Upper lobe of left lung (tissue), 6 donors: ENCODE data around the gene NXPH1. TPM values are rescaled to one million over a fixed set of nuclear protein-coding genes. Genes with fewer than 3 reads are reported as not detected.

Source experiments
- ATAC-seq, 2 donors: fragments of 200-7000 bp; cut with Tn5 transposase; one replicate each; pipeline ENCODE4 v1.9.1; 2022; ENCODE audit warnings: mild to moderate bottlenecking in 2 of 2, moderate library complexity in 2 of 2; ENCODE audit not compliant: low FRiP score in 2 of 2
- DNase-seq, 2 donors: peaks; one replicate each; pipeline ENCODE4 v3.0.0-alpha.2; 2019 to 2020
- H3K27ac ChIP-seq, 4 donors: fragments of 200-600 bp; sonication (generic); one replicate each; pipeline ENCODE4 v1.5.1; 2016 to 2019
- H3K27me3 ChIP-seq, 4 donors: fragments of 200-600 bp; sonication (generic); one replicate each; pipeline ENCODE4 v1.5.1; 2017 to 2019
- H3K36me3 ChIP-seq, 4 donors: fragments of 200-600 bp; sonication (generic); one replicate each; pipeline ENCODE4 v1.5.1; 2016 to 2019
- H3K4me1 ChIP-seq, 4 donors: fragments of 200-600 bp; sonication (generic); one replicate each; pipeline ENCODE4 v1.5.1; 2018 to 2019
- H3K4me3 ChIP-seq, 4 donors: fragments of 200-600 bp; sonication (generic); one replicate each; pipeline ENCODE4 v1.5.1; 2017 to 2019; ENCODE audit warnings: mild to moderate bottlenecking in 2 of 4, moderate library complexity in 1 of 4
- H3K9me3 ChIP-seq, 4 donors: fragments of 200-600 bp; sonication (generic); one replicate each; pipeline ENCODE4 v1.5.1; 2018 to 2019
- CTCF ChIP-seq, 6 experiments: fragments of 450-650 bp in 4 of 6; fragments of 200-600 bp in 2 of 6; sonication (generic) in 2 of 6; IDR thresholded peaks; one replicate each; pipeline ENCODE4 v1.5.1; 2016 to 2019; ENCODE audit warnings: antibody characterized with exemption in 6 of 6
- EP300 ChIP-seq, 4 donors: sonication (generic); formaldehyde crosslinking; IDR thresholded peaks; one replicate each; pipeline ENCODE4 v1.5.1; 2017; ENCODE audit warnings: antibody characterized with exemption in 4 of 4, control low read depth in 2 of 4
- POLR2A ChIP-seq, 4 donors: fragments of 450-650 bp; IDR thresholded peaks; one replicate each; pipeline ENCODE4 v1.5.1; 2016 to 2017; ENCODE audit warnings: antibody characterized with exemption in 4 of 4, mild to moderate bottlenecking in 2 of 4
- POLR2AphosphoS5 ChIP-seq, 2 donors: sonication (generic); formaldehyde crosslinking; IDR thresholded peaks; one replicate each; pipeline ENCODE4 v1.5.1; 2017; ENCODE audit warnings: antibody characterized with exemption in 2 of 2
- WGBS, 2 donors: methylation state at CpG; one replicate each; pipeline ENCODE4 v1.1.5; 2017 to 2018; 5-methylcytosine and 5-hydroxymethylcytosine counted together
- total RNA-seq, 6 donors: library from RNA; depleted of rRNA in 4 of 6; stranded (reverse); fragments of >200 nt in 4 of 6; gene quantifications; one replicate each; pipeline versions ENCODE4 v1.1.0 to v1.2.1, GENCODE V29; 2016 to 2021
- donor health status: DM: no; HTN: no; CAD: no; lungs with moderate emphysema.
- donor health status: DM: no; HTN: yes; CAD: no; lungs with severe emphysema.

The NXPH1 gene
- total RNA-seq, 6 donors from 2014 or later = not detected

- 69 to 75% methylated on average over 4 of the region's 4 CpGs for WGBS, 2 donors
- no peaks in the 10 kb centered on the region for H3K36me3 ChIP-seq
- H3K27me3 ChIP-seq = no peaks in the 10 kb centered on the region
- no peak for ATAC-seq
- H3K9me3 ChIP-seq = no peaks in the 10 kb centered on the region
- H3K4me3 ChIP-seq = no peak overlapping the region
- no peak overlapping the region for H3K27ac ChIP-seq
- DNase-seq = no peak
- TF ChIP-seq POLR2A (IDR thresholded peaks at IDR 0.05) = no peak
- no peak for TF ChIP-seq EP300 (IDR thresholded peaks at IDR 0.05)
- no peak for TF ChIP-seq POLR2AphosphoS5 (IDR thresholded peaks at IDR 0.05)
- H3K4me1 ChIP-seq = no peaks in the 10 kb centered on the region
Measured at GRCh38 chr7:8490391-8491045, 57.1 kb downstream of the NXPH1 start.

DNA sequence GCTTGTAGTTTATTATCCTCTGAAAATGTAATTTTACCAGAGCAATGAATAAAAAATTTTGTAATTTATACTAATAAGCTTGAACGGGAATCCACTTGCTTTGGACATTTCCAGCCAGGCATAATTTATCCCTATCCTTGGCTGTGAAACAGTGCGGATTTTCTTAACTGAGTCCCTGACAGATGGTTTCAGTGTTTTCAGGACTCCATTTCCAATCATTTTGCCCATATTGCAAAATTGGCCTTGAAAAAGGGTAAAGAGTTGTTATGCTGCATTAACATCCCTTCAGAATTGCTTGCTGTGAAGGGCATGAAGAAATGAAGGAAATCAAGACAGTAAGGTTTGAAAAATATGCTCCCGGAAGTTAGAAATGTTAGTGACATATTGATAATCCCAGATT is 57.7 kb downstream of the NXPH1 start:
- TF ChIP-seq EP300 (IDR thresholded peaks at IDR 0.05) (no peak), POLR2A (IDR thresholded peaks at IDR 0.05) (no peak), POLR2AphosphoS5 (IDR thresholded peaks at IDR 0.05) (no peak), CTCF (IDR thresholded peaks at IDR 0.05) (no peak)
- H3K4me1 ChIP-seq = no peaks in the 10 kb centered on the region
- no peak for DNase-seq
- H3K4me3 ChIP-seq = no peak overlapping the region
- H3K36me3 ChIP-seq = no peaks in the 10 kb centered on the region
- H3K27me3 ChIP-seq = no peaks in the 10 kb centered on the region
- 86 to 96% methylated on average over 3 of the region's 3 CpGs for WGBS, 2 donors
- no peak overlapping the region for H3K27ac ChIP-seq
- ATAC-seq = no peak
- H3K9me3 ChIP-seq = no peaks in the 10 kb centered on the region

- H3K4me3 ChIP-seq = no peak overlapping the region
- no peak for DNase-seq
Measured at GRCh38 chr7:8491544-8492489, 58.4 kb downstream of the NXPH1 start.

GRCh38 chr7:8499128-8499527 is 65.7 kb downstream of the NXPH1 start:
- no peak for TF ChIP-seq CTCF (IDR thresholded peaks at IDR 0.05)
- TF ChIP-seq POLR2AphosphoS5 (IDR thresholded peaks at IDR 0.05) = no peak
- TF ChIP-seq POLR2A (IDR thresholded peaks at IDR 0.05) = no peak
- no peak for TF ChIP-seq EP300 (IDR thresholded peaks at IDR 0.05)
- Histone ChIP-seq H3K9me3 (no peaks in the 10 kb centered on the region), H3K4me3 (no peak overlapping the region), H3K36me3 (no peaks in the 10 kb centered on the region), H3K27ac (no peak overlapping the region), H3K4me1 (no peaks in the 10 kb centered on the region), H3K27me3 (no peaks in the 10 kb centered on the region)
- no peak for ATAC-seq
- no peak for DNase-seq

More at GRCh38 chr7:8491544-8492489, 58.4 kb downstream of the NXPH1 start:
- Histone ChIP-seq H3K9me3 (no peaks in the 10 kb centered on the region), H3K36me3 (no peaks in the 10 kb centered on the region), H3K27me3 (no peaks in the 10 kb centered on the region), H3K4me1 (no peaks in the 10 kb centered on the region), H3K27ac (no peak overlapping the region)
- 88 to 89% methylated on average over 8 of the region's 8 CpGs for WGBS, 2 donors
- TF ChIP-seq CTCF (IDR thresholded peaks at IDR 0.05) (no peak), POLR2AphosphoS5 (IDR thresholded peaks at IDR 0.05) (no peak), EP300 (IDR thresholded peaks at IDR 0.05) (no peak), POLR2A (IDR thresholded peaks at IDR 0.05) (no peak)
- ATAC-seq = no peak

GRCh38 chr7:8500286-8500685 is 66.9 kb downstream of the NXPH1 start:
- no peak for DNase-seq
- WGBS, 2 donors = 53 to 56% methylated on average over 2 of the region's 2 CpGs
- TF ChIP-seq CTCF (IDR thresholded peaks at IDR 0.05) = no peak
- no peak for TF ChIP-seq POLR2A (IDR thresholded peaks at IDR 0.05)
- TF ChIP-seq EP300 (IDR thresholded peaks at IDR 0.05) = no peak
- no peak for TF ChIP-seq POLR2AphosphoS5 (IDR thresholded peaks at IDR 0.05)

More at GRCh38 chr7:8500286-8500685, 66.9 kb downstream of the NXPH1 start:
- no peaks in the 10 kb centered on the region for H3K9me3 ChIP-seq
- H3K27ac ChIP-seq = no peak overlapping the region
- no peaks in the 10 kb centered on the region for H3K27me3 ChIP-seq
- H3K36me3 ChIP-seq = no peaks in the 10 kb centered on the region
- ATAC-seq = no peak
- no peak overlapping the region for H3K4me3 ChIP-seq
- H3K4me1 ChIP-seq = no peaks in the 10 kb centered on the region
